Mucosa of gallbladder (tissue), 1 donor: ENCODE results near the gene MALAT1. TPM values are rescaled to one million over a fixed set of nuclear protein-coding genes. Genes with fewer than 3 reads are reported as not detected.
A peak's percentile ranks its signal among the peaks of the same experiment; 100 is the strongest.
"Not testable (repeated sequence)": the region's sequence is repeated elsewhere in the genome, so short reads cannot be mapped to it uniquely, and the experiment has no call there.

Experiments used
- DNase-seq: peaks from one replicate; pipeline ENCODE4 v3.0.0-alpha.2; 2020; ENCODE audit warnings: low spot score
- total RNA-seq: library from RNA; stranded (reverse); gene quantifications from one replicate; pipeline ENCODE4 v1.2.1, GENCODE V29; 2021
- donor health status: DM: no; HTN: no; CAD: no.

The MALAT1 gene
- total RNA-seq = 9,267 TPM

DNA sequence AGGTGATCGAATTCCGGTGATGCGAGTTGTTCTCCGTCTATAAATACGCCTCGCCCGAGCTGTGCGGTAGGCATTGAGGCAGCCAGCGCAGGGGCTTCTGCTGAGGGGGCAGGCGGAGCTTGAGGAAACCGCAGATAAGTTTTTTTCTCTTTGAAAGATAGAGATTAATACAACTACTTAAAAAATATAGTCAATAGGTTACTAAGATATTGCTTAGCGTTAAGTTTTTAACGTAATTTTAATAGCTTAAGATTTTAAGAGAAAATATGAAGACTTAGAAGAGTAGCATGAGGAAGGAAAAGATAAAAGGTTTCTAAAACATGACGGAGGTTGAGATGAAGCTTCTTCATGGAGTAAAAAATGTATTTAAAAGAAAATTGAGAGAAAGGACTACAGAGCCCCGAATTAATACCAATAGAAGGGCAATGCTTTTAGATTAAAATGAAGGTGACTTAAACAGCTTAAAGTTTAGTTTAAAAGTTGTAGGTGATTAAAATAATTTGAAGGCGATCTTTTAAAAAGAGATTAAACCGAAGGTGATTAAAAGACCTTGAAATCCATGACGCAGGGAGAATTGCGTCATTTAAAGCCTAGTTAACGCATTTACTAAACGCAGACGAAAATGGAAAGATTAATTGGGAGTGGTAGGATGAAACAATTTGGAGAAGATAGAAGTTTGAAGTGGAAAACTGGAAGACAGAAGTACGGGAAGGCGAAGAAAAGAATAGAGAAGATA, at the start of gene MALAT1:
Gene MALAT1 (plus strand): TSS at position 69 of the 736 bp plus-strand sequence.
- peak; percentile 95 for DNase-seq

DNA sequence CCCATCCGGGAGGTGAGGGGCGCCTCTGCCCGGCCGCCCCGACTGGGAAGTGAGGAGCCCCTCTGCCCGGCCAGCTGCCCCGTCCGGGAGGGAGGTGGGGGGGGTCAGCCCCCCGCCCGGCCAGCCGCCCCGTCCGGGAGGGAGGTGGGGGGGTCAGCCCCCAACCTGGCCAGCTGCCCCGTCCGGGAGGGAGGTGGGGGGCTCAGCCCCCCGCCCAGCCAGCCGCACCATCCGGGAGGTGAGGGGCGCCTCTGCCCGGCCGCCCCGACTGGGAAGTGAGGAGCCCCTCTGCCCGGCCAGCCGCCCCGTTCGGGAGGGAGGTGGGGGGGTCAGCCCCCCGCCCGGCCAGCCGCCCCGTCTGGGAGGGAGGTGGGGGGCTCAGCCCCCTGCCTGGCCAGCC, 47.5 kb upstream of the MALAT1 start:
- not testable (repeated sequence) for DNase-seq

DNA sequence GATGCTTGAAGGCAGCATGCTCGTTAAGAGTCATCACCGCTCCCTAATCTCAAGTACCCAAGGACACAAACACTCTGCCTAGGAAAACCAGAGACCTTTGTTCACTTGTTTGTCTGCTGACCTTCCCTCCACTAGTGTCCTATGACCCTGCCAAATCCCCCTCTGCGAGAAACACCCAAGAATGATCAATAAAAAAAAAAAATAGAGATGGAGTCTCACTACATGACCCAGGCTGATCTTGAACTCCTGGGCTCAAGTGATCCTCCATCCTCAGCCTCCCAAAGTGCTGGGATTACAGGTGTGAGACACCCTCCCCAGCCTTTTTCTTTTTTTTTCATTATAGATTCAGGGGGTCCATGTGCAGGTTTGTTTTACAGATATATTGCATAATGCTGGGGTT, 46.6 kb upstream of the MALAT1 start:
- DNase-seq = not testable (repeated sequence)

DNA sequence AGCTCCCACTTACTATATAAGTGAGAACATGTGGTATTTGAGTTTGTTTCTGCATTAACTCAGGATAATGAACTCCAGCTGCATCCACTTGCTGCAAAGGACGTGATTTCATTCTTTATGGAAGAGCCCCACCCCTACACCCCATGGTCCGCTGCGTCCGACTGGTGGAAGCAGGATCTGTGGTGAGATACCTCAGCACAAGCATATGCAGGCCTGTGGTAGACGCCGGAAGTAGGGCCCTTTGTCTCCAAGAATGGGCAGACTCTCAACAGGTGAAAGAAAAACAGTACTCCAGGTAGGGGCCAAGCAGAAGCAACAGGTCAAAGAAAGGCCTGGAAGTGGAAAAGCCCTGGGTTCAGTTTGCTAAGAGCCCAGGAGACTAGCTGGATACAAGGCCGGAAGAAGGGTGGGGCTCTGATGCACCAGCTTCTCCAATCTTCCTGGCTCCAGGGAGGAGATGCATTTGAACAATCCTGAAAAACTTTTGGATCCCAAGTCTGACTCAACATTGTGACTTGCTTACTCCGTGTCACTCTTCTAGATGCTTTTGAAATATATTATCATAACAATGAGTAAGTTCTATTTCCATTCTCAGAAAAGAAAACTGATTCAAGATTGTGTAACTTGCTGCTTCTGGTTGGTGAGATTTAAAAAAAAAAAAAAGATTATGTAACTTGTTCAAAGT, 45.9 kb upstream of the MALAT1 start:
- no peak for DNase-seq

DNA sequence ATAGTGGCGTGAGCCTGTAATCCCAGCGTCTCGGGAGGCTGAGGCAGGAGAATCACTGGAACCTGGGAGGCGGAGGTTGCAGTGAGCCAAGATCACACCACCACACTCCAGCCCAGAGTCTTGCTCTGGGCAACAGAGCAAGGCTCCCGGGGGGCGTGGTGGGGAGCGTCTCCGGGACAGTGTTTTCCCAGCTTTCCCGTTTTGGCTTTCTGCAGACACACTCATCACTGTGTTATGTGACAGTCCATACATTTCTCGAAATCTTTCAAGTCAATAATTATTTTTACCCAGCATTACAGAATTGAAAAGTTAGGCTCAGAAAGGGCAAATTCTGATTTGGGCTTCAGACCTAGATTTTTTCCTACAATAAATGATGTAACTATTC, 44.5 kb upstream of the MALAT1 start:
- DNase-seq = no peak

DNA sequence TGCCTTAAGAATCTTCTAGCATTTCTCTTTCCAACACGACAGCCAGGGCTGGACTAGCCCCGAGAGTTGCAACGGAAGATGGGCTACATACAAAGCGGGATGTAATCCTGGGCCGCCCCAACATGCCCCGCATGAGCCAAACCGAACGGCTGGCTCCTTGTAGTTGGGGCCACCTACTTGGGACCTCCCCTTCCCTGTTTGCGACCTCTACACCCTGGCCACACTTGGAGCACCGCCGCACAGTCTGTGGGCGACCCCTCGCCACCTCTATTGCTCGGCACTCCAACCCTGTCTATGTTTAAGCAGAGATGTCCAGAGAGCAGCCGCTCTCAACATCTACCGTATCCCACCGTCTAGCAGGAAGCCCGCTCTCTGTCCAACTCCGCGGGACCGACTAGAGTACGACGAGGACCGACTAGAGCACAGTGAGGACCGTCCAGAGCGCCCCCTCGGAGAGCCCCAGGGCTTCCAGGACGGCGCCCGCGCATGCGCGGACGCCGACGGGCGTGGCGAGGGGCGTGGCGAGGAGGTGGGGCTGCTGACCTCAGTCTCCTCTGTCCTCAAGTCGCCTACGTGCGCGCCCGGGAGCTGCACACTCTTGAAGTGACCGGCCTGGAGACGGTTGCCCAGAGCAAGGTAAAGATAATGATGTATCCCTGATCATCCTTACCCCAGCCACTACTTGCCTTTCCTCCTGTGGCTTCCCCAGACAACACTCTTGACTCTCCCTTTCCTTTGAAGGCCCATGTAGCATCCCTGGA, 44.0 kb upstream of the MALAT1 start:
- peak; percentile 85 for DNase-seq

DNA sequence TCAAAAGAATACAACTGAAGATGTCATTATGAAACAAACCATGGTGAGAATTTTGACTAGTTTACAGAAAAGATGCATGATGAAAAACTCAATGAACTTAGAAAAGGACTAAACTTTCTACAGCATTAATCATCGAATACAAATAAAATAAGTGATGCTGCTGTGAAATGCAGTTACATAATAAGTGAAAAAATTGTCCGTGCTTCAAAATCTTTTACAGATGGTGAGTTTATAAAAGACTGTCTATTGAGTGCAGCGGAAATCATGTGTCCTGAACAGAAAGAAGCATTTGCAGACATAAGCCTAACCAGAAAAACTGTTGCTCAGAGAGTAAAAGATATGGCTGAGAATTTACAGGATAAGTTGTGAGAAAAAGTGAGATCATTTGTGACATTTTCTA, 42.4 kb upstream of the MALAT1 start:
- no peak for DNase-seq

DNA sequence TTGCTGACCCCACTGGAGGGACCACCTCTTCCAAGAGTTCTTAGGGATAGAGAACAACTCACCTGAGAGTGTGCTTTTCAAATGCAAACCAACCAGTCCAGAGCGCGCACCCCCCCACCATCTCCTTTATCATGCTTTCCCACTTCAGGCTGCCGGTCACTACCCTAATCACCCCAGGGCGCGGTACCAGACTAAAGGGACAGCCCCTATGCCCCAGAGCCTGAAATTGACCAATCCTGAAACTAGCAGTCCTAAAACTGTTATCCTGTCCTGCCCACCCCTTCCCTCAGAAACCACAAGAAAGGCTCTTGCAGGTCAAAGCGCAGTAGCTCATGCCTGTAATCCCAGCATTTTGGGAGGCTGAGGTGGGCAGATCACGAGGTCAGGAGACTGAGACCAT, 39.3 kb upstream of the MALAT1 start:
- DNase-seq = no peak

DNA sequence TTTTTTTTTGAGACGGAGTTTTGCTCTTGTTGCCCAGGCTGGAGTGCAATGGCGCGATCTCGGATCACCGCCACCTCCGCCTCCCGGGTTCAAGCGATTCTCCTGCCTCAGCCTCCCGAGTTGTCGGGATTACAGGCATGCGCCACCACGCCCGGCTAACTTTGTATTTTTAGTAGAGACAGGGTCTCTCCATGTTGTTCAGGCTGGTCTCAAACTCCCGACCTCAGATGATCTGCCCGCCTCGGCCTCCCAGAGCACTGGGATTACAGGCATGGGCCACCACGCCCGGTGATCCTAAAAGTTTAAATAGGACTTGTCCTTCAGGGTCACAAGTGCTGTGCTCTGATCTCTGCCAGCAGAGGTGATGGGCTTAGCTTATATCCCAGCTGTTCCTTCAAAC, 33.4 kb upstream of the MALAT1 start:
- not testable (repeated sequence) for DNase-seq

DNA sequence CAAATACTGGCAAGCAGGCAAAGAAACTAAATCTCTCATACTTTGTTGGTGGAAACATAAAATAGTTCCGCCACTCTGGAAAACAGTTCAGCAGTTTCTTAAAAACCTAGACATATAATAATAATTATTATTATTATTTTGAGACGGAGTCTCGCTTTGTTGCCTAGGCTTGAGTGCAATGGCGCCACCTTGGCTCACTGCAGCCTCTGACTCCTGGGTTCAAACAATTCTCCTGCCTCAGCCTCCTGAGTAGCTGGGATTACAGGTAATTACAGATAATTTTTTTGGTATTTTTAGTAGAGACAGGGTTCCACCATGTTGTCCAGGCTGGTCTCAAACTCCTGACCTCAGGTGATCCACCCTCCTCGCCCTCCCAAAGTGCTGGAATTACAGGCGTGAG, 31.5 kb upstream of the MALAT1 start:
- not testable (repeated sequence) for DNase-seq

DNA sequence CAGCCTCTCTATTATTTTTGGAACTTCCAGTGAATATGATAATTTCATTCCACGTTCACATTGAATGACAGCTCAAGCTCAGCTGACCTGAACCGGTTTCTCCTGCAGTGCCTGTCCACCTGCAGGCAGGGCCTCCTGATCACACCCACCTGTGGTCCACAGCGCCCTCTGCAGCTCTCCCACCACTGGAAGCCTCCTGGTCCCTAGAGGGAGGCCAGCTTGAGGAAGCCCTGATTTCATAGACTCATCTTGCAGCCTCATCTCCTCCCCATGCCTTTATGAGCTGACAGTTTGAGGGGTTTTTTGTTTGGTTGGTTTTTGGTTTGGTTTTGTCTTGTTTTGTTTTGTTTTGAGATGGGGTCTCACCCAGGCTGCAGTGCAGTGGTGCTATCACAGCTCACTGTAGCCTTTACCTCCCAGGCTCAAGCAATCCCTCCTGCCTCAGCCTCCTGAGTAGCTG, 29.9 kb upstream of the MALAT1 start:
- DNase-seq = peak; percentile 86

DNA sequence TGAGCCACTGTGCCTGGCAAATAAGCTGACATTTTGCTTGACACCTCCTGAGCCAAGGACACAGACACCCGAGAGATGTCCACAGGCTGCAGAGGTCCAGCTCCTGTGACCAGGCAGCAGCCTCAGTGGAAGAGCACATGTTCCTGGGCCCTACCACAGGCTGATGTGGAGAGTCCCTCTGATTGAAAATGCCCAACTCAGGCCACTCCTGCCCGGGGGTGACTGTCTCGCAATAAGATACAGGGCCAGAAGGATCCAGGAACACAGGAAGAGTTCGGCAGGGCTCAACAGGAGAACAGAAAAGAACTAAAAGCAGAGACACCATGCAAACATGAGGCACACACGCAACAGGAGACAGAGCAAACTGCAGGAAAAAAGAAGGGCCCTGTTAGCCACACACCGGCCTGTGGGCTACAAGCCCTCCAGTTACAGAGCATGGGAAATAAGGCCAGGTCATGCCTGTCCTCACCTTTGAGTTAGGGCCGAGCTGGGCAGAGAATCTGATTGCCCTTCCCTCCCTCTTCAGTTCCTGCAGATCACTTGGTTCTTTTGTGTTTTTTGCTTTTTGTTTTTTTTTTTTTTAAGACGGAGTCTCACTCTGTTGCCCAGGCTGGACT, 28.3 kb upstream of the MALAT1 start:
- no peak for DNase-seq

DNA sequence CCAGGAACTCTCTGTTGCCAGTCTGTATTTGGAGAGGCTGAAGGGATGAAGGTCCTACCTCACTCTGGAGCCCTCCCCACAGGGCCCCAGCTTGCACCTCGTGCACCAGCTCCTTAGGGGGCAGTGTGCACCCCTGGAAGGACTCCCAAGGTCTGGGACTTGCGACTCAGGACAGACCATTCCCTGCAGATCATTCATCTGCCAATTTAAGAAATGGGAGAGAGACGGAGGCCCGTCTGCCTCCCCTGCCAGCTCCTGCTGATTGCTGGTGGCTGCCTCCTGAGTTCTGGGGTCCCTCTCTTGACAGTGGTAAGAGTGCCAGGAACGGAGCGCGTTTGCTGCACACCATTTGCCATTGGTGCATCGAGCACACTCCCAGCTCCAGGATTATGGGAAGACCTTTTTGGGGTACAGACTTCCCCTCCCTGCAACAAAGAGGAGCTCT, 27.4 kb upstream of the MALAT1 start:
- DNase-seq = no peak

DNA sequence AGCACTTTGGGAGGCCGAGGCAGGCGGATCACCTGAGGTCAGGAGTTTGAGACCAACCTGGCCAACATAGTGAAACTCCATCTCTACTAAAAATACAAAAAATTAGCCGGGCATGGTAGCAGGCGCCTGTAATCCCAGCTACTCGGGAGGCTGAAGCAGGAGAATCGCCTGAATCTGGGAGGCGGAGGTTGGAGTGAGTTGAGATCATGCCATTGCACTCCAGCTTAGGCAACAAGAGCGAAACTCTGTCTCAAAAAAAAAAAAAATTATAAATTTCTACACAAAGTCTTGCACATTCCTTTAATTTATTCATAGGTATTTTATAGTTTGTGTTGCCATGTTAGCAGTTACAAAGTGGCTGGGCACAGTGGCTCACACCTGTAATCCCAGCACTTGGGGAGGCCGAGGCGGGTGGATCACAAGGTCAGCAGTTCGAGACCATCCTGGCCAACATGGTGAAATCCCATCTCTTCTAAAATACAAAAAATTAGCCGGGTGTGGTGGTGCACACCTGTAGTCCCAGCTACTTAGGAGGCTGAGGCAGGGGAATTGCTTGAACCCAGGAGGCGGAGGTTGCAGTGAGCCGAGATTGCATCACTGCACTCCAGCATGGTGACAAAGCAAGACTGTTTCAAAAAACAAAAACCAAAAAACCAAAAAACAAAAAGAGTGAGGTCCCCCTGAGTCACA, 26.1 kb upstream of the MALAT1 start:
- not testable (repeated sequence) for DNase-seq

DNA sequence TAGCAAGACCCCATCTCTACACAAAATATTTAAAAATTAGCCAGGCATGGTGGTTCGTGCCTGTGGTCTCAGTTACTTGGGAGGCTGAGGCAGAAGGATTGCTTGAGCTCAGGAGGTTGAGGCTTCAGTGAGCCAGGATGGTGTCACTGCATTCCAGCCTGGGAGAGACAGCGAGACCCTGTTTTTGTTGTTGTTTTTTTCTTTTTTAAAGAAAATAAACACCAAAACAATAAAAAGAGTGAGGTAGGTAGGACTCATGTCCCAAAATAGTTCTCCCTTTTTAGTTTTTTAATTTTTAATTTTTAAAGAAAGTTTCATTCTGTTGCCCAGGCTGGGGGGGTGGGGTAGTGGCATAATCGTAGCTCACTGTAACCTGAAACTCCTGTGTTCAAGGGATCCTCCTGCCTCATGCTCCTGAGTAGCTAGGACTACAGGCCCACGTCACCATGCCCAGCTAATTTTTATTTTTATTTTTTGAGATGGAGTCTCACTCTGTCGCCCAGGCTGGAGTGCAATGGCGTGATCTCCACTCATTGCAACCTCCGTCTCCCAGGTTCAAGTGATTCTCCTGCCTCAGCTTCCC, 25.5 kb upstream of the MALAT1 start:
- no peak for DNase-seq

DNA sequence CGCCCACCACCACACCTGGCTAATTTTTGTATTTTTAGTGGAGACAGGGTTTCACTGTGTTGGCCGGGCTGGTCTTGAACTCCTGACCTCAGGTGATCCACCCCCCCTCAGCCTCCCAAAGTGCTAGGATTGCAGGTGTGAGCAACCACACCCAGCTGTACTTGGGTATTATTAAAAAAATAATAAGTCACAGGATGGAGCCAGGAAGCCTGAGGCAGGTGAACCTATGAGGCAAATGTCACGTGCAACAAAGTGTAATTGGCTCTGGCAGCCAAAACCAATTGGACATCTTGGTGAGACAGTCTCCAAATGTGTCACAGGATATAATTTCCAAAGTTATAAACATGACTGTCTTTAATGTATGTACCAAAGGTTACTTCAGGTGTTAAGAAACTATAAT, 24.0 kb upstream of the MALAT1 start:
- DNase-seq = no peak

DNA sequence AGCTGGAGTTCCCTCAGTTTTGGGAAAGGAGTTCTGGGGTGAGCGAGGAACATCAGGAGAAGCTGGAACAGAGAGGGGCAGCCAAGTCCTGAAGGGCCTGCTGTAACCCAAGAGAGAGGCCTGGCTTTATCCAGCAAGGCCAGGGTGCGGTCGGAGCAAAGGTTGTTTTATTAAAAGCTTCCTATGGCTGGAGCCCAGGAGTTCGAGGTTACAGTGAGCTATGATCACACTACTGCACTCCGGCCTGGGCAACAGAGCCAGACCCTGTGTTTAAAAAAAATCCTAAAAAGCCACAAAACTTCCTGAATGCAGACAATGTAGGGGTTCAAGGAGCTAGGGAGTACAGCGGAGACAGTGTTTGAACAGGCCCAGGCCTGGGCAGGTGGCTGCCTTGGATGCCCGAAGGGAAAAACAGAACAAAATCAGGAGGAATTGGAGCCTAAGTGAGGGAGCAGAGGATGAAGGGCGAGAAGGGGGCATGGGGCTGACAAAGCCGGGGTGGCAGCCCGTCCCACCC, 22.2 kb upstream of the MALAT1 start:
- no peak for DNase-seq

DNA sequence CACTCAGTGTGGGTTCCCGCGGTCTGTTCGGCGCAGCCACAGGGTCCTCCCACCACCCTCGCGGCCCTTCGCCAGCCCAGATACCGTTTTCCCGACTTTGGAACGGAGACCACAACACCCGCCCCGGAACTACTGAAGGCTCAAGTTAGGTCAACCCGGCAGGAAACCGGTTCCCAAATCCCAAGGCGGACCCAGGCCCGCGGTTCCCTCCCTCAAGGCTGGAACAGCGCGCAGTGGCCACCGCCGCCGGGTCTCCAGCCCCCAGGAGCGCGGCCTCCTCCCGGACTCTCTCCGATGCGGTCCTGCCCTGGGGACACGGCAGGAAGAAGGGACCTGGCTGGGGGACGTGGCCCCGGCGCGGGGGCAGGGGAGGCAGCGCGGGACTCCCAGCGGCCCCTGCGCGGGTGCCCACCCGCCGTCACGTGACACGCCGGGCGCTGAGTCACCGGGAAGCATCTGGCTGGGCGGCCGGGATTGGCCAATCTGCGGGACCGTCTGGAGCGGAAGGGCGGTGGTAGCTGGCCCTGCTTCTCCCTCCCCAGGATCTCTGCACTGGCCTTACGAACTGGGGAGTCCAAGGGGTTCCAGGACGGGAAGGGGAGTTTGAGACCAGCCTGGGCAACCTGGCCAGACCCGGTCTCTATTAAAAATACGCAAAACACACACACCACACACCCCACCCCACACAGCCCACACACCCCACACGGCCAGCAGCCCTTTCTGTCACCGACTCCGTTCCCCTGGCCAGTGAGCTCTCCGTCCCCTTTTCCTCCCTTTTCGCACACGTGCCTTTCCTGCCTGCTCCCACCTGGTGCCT, 21.5 kb upstream of the MALAT1 start:
- DNase-seq = peak; percentile 96

DNA sequence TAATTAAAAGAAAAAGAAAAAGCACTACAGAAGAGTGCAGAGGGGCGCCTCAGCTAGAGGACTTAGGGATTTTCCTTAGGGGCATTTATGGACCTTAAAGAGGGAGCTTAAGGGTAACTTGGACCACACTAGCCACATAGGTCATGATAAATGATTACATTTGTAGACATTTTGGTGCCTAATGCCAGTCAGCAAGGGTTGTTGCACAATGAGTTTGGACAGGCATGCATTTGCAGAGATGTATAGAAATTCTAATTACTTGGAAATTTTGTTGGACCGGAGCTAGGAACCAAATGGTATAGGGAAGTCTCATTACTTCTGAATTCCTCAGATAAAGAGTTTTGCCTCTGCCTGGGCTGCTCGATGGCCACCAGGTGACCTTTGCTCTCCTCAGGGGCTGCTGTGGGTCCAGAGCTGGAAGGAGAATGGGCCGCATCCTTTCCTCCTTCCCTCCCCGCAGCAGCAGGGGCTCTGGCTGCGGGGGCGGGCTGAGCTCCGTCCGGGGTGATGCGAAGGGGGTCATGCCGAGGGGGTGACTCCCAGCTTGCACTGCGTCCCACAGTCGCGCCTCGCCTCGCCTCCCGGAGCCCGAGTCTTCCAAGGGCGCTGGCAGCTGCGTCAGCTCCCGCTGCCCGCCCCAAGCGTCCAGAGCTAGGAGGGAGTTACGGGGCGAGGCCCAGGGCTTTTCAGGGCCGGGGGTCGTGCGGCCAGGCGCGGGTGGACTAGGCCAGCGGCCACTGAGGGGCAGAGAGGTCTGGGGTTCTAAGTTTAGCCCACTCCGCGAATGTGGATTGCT, 20.3 kb upstream of the MALAT1 start:
- DNase-seq = no peak
